OCI-LY3 (cell line): Measurements from ENCODE around the gene SPINK8.

ENCODE experiments used
- EZH2phosphoT487 ChIP-seq: fragments of 200-600 bp; shearing (Covaris generic); IDR thresholded peaks from 2 replicates; pipeline ENCODE4 v1.6.1; 2018; ENCODE audit warnings: antibody characterized with exemption, mixed run types, low read depth
- TF ChIP-seq, protein P1 (sequence below): fragments of 200-600, 300-600 bp; sonication (generic); IDR thresholded peaks from 2 replicates; pipeline ENCODE4 v1.5.1; 2014; ENCODE audit warnings: antibody characterized with exemption, low read length, low read depth

DNA sequence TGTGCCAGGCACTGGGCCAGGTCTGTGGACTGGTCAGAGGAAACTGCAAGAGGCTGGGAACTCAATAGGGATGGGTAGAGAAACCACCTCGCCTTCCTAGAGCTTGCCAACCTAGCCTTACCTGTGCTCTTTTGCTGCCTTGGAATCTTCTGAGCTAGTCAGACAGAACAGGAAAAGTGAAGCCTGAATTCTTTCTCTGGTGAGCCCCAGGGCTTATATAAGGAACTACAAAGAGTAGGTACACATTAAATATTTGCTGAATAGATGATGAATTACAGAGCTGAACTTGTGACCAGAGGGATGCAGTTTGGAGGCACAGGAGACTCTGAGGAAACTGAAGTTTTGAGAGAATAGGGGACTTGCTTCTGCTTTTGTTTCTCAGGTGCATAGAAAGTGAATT lies 23.0 kb upstream of the SPINK8 start:
- TF ChIP-seq, protein P1, sequence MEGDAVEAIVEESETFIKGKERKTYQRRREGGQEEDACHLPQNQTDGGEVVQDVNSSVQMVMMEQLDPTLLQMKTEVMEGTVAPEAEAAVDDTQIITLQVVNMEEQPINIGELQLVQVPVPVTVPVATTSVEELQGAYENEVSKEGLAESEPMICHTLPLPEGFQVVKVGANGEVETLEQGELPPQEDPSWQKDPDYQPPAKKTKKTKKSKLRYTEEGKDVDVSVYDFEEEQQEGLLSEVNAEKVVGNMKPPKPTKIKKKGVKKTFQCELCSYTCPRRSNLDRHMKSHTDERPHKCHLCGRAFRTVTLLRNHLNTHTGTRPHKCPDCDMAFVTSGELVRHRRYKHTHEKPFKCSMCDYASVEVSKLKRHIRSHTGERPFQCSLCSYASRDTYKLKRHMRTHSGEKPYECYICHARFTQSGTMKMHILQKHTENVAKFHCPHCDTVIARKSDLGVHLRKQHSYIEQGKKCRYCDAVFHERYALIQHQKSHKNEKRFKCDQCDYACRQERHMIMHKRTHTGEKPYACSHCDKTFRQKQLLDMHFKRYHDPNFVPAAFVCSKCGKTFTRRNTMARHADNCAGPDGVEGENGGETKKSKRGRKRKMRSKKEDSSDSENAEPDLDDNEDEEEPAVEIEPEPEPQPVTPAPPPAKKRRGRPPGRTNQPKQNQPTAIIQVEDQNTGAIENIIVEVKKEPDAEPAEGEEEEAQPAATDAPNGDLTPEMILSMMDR: no peak
- TF ChIP-seq EZH2phosphoT487: no peak
